Head of caudate nucleus (tissue), 42 donors: ENCODE measurements around the gene NSMCE1.
A peak's percentile ranks its signal among the peaks of the same experiment; 100 is the strongest.

Source experiments
- DNase-seq, 42 donors: peaks; one replicate each; pipeline versions ENCODE4 v3.0.0 to v3.0.0-alpha.2; 2020 to 2021; ENCODE audit warnings: mixed read lengths in 7 of 42
- intact Hi-C: fragments of 100-400 bp; cut with DNase I; formaldehyde crosslinking; loops from one replicate; pipeline ENCODE4 v1.15.0; 2022

Gene NSMCE1

DNA sequence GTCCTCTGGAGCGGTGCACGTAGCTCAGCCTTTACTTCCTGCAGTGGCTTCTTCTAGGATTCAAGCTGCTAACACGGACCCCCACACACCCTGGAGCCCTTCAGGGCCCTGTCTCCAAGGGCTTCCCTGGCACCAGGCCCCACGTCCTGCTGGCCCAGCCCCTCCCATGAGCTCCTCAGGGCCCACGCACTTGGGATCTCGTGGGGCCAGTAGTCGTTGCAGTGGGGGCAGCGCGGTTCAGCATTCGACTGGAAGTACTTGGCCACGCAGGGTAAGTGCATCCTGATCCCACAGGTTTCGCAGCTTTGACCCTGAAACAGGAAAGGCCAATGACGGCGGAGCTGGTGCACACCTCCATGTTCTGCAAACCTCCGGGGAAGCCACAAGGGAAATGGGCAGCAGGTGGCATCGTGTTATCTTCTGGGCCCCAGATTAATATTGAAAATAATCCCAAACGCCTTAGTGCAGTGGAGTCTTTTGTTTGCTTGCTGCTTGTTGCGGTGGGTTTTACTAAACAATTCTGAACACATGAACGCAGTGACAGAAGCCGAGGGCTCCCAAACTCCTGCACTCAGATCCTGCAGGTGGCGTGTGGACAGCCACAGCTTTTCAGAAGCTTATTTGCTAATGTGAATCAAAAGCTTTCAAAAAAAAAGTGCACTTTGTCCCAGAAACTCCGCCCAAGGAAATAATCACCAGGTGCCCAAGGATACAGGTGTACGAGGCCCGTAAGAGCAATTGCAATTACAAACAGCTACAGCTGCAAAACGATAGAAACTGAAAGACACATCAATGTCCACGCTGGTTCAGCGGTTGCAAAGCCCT is 42.8 kb downstream of the NSMCE1 start:
- intact Hi-C loops: no loop called here
- peak in 1 of 42 donors; percentile 14 for DNase-seq

DNA sequence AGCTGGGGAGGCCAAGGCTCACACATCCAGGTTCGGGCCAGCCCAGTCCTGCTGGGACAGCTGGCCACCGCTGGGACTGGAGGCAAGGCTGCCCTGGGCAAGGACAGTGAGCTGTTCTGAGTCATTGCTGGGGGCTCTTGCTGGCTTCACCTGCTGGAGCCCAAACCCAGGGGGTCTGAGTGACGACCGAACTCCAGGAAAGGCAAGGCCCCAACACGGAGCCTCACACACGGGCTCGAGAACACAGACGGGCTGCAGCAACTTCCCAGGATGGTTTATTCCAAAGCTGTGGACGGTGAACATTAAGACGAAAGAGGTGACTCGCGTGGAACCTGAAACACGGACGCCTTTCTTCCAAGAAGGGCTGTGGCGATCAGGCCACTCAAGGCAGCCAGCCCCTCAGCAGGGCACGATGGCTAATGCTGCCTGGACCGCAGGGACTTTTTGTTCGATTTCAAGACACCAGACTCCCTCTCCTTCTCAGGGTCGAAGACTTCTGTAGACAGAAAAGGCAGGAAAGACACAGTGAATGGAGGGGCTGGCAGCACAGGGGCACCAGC is 43.8 kb downstream of the NSMCE1 start:
- intact Hi-C loops: no loop called here
- DNase-seq: peak in 1 of 42 donors; percentile 15

DNA sequence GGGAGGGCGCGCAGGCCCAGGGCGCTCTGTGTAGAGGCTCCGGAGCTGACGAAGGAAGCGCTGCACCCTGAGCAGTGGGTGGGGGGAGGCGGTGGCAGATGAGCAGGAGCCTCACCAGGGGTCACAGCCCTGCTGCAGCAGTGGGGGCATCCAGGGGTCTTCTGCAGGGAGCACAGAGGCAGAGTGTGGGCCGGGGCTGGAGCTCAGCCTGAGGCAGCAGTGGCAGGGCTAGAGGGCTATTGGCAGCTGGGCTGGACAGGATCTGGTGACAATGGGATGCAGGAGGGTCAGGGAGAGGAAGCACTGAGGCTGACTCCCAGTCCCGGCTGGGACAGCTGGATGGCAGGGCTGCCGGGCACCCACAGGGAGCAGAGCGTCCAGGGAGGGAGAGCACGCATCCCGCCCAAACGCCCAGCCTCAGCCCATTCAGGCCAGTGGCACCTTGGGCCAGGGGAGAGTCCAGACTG is 44.3 kb downstream of the NSMCE1 start:
- DNase-seq: no peak
- intact Hi-C loops: no loop called here

DNA sequence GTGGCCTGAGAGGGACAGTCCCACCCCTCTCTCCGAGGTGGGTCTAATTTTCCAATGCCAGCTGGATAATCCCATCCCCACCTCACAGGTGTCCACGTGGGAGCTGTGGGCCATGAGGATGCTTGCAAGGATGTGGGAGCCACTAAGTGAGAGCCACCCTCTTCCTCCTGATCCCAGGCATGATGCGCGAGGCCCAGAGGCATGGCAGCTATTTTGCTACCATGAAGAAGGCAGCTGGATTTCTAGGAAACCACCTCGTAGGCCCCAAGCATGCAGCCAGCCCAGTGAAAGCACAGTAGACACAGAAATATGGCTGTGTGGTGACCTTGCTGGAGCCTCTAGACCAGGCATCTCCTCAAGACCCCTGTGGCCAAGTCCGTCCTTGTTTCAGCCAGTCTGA is 44.9 kb downstream of the NSMCE1 start:
- DNase-seq: no peak
- intact Hi-C loops: no loop called here

DNA sequence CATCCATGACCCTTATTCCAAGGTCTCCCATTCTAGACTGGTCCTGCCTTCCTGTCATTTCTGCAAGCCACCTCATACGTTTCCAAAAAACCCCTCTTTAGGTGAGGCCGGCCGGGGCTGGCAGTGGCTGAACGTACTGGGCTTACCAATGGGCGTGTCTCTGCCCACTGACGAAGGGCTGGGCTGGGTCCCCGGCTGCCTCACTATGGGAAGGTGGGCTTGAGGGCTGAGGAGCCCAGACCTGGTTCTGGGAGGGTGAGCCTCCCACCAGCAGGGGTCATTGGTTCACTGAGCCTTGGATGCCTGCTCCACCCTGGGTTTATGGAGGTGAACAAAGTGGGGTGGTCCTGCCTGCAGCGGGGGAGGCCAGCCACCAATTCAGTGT is 45.4 kb downstream of the NSMCE1 start:
- DNase-seq: no peak
- intact Hi-C loops: no loop called here

DNA sequence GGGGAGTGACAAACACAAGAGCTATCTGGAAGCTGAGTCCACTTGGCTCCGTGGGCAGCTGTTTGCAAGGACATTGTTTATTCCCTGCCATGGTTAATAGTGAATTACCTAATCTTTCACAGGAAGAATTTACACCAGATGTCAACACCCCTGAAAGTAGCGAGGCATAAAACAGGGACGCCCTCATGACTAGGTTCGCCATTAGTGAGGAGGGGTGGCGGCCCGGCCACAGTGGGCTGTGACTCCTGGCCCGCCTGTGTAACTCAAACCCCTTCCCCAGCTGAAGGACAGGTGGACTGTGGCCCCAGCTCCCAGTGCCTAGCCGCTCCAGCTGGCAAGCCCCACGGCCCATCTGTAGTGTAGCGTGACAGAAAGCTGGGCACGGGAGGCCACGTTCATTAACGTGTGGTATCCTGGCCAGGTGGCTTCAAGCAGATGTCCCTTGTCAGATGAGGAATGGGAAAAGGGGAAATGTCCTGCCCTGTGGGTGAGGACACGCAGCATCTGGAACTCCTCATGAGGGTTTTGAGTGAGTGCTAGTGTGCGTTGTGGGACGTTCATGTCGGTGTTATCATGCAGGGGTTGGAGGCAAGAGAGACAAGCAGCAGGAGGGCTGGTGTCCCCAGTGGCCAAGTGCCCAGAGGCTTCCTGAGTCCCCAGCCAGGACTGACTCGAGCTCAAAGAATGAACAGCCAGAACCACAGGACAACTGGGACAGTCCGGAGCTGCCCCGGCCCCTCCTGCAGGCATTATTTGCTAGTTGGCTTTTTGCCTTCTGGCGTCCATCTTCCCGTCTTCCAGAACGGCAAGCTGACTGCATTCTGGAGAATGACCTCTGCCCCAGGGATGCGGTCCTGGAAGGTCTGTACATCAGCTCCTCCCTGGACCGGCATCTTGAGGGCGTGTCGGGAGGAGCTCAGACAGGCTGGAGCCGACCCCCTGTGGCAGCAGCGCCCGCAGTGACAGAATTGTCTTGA is 46.0 kb downstream of the NSMCE1 start:
- intact Hi-C loops: no loop called here
- no peak for DNase-seq

DNA sequence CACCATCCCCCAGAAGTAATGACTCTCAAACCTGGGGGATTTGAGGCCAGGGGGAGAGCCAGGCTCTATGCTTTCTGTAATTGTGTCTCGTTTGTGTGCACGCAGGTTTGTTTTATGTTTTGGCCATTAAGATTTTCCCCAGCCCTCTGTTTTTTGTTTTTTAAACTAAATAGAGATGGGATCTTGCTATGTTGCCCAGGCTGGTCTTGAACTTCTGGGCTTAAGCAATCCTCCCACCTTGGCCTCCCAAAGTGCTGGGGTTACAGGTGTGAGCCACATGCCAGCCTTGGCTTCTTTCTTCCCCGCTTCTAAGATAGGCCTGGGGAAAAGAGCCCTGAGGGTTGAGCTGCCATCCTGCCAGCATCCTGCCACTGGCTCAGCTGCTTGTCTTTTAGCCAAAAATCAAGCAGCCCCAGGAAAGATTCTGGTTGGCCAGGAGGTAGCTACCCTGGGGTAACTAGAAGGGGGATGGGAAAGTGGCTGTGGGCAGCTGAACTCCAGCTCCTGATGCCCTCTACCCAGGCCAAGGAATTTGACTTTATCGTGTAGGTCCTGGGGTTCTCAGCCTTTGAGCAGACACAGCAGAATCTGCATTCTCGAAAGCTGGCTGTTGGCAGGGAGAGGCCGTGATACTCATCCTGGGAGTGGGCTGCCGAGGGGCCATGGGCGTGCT is 46.9 kb downstream of the NSMCE1 start:
- DNase-seq: no peak

DNA sequence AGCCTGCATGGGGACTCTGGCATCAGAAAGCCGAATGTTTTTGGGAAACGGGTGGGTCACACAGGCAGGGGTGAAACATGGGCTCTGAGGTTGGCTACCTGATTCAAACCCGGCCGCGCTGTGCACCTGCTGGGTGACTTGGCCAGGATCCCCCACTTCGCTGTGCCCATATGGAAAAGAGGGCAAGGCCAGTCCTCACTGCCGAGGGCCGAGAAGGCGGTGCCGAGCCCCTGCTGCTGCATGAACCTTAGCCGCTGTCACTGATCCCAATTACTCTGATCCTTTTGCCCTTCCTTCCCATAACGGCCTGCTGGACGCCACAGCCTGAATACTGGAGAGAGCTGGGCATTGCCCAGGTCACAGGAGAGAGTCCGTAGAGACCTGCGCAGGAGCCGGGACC is 47.6 kb downstream of the NSMCE1 start:
- no peak for DNase-seq
- intact Hi-C loops: no loop called here

More for the DNA sequence above, 46.9 kb downstream of the NSMCE1 start:
- intact Hi-C loops: no loop called here

DNA sequence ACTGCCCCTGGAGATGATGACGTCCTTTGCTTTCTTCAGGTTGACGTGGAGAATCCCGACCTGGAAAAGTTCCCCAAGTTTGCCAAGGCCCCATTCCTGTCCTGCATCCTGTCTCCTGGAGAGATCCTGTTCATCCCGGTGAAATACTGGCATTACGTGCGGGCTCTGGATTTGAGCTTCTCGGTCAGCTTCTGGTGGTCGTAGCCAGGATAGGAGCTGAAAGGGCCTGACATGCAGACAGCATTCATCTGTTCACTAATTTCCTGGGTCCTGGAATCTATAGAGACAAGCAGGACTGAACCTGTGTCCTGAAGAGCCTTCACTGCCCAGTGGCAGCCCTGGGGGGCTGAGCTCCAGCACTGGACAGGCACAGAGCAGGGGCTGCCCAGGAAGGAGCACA is 48.0 kb downstream of the NSMCE1 start:
- intact Hi-C loops: no loop called here
- no peak for DNase-seq

DNA sequence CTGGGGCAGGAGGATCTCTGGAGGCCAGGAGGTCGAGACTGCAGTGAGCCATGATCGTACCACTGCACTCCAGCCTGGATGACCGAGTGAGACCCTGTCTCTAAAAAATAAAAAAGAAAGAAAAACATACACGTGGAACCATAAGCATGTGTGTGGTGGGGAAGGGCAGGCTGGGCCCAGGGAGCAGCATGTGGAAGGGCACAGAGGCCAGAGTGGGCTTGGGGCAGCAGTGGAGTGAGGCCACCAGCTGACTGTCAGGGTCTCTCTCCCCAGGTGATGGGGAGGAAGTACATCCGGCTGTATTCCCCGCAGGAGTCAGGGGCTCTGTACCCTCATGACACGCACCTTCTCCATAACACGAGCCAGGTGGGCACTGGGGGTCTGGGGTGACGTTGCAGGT is 48.5 kb downstream of the NSMCE1 start:
- DNase-seq: no peak
- intact Hi-C loops: no loop called here

DNA sequence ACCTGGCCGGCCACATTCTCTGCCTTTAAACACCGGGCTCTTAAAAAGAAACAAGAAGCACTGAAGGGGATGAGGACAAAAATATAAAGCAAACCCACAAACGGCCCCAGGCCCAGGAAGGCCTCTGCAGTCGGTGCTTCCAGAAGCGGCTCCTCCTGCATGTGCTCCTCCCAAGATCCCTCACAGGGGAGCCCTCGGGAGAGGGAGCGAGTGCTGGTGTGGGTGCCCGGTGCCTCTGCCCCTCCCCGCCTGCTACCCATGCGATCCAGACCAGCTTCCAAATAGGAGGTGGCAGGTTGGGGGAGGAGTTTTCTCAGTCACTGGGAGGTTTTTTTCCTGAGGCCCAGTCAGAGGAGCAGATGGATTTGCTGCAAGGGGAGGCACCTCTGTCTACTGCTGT is 49.4 kb downstream of the NSMCE1 start:
- no peak for DNase-seq
- intact Hi-C loops: no loop called here

DNA sequence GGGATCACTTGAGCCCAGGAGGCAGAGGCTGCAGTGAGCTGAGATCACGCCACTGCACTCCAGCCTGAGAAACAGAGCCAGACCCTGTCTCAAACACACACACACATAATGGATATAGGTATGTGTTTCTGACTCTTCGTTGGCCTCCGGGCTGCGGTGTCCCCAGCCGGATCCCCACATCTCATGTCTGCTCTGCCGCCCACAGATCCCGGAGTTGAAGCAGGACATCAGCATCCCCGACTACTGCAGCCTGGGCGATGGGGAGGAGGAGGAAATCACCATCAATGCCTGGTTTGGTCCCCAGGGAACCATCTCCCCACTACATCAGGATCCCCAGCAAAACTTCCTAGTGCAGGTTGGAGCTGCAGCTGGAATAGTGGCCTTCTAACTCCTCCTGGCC is 49.8 kb downstream of the NSMCE1 start:
- DNase-seq: no peak
- intact Hi-C loops: no loop called here

DNA sequence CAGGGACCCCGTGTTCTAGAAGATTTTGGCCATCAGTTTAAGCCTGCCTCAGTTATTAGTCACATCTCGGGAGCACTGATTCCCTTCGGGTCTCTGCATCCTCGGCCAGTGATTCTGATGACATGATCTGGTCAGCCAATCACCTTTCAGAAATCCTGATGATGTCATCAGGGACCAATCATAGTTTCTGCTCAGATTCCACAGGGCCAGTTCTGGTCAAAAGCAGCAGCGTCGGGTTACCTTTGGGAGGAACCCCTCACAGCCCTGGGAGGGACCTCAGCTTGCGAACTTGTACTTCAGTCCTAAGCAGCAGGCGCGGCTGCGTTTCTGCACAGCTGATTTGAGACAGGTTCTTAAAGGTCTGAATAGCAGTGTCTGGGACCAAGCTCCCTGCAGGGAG is 51.3 kb downstream of the NSMCE1 start:
- DNase-seq: peak in 24 of 42 donors; percentile 17 to 81 (median 55)
- intact Hi-C loops: no loop called here

DNA sequence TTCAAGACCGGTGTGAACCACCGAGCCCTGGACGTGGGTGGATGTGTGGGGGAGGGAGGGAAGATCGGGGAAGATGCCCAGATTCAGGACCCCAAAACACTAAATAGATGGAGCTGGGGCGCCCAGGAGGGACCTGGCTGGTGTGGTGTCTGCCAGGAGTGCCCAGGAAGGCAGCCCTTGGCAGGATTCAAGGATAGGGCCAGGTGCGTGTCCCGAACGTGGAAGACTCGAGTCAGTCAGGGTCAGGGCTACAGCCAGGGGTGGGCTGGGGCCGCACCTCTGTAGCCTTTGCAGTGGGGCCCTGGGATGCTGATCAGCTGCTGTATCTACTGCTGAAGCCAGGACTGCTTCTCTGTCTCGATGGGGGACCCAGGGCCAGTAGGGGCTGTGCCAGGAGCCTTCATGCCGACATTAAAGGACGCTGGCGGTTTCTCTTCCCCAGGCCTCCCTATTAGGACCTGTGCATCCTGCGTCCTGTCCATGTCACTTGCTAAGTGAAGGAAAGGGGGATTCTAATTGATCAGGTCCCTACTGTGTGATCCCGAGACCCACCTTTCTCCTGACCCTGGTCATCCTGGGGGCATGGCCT is 52.2 kb downstream of the NSMCE1 start:
- DNase-seq: no peak
- intact Hi-C loops: no loop called here

DNA sequence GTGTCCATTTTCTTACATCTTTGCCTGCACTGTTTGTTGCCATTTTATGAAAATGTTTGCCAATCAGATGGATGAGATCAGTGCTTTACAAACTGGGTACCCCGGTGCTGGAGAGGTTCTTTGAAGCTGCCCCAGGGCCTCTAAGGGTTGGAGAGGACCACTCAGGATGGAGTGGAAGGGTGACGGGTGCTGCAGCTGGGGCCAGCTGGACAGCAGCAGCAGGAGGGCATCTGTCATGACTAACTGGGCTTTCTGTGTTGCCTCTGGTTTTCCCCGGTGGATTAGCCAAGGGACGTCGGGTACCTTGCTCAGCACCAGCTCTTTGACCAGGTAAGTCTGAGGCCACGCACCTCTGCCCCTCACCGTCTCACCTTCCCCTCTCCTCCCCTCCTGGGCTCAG is 52.9 kb downstream of the NSMCE1 start:
- DNase-seq: no peak
- intact Hi-C loops: no loop called here

DNA sequence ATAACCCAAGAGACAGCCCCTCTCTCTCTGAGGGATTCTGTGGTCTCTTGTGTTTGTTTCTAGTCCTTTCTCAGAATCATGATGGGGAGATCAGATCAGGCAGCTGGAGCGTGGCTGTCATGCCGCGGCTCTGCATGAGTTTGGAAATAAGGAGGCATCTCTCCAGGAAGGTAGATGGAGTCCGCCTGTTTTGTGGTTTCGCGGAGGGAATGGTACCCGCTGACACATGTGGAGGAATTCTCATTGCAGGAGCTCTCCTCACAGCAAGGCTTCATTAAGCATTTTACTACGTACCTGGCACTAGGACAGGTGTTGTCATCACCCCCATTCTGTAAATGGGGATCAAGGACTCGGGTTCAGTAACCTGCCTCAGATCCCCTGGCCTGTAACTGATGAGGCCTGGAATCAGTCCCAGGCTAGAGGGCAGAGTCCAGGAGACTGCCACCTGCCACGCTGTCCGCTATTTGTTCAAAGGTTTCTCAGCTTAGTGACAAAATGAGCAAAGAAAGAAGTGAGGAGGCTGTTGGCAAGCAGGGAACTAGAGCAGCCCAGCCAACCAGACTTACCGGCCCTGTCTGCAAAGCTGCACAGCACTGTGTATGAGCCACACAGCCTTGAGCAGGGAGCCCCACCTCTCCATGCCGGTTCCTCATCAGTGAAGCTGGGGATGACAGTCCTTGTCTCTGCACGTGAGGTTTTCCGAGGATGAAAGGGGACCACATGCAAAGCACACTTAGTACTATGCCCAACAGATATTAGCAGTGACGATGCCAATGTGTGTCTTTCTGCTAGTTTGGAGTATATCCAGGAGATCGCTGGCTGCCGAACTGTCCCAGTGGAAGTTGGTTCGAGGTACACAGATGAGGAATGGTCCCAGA is 54.2 kb downstream of the NSMCE1 start:
- DNase-seq: no peak

DNA sequence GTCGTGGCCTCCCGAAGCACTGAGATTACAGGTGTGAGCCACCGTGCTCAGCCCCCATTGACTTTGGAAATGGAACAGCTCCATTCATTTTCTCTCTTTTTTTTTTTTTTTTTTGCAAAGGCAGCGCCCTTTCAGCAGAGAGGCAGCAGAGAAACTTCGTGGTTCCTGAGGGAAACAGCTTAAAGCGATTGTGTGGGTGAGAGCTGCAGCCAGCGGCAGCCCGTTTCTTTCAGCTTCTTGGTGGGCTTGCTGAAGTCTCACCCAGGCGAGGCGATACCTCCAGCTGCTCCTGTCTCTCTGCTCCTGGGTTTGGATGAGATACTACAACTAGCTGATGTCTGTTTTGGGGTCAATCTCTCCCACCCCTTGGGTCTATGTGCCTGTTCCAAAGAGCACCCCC is 57.5 kb downstream of the NSMCE1 start:
- DNase-seq: no peak
- intact Hi-C loops: no loop called here

More for the DNA sequence above, 54.2 kb downstream of the NSMCE1 start:
- intact Hi-C loops: no loop called here

DNA sequence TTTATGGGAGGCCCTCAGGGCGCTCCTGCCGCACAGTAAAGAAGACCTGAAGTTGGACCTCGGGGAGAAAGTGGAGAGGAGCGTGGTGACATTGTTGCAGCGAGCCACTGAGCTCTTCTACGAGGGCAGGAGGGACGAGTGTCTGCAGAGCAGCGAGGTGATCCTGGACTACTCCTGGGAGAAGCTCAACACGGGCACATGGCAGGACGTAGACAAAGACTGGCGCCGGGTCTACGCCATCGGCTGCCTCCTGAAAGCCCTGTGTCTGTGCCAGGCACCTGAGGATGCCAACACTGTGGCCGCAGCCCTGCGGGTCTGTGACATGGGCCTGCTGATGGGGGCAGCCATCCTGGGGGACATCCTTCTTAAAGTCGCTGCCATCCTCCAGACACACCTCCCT is 58.4 kb downstream of the NSMCE1 start:
- intact Hi-C loops: no loop called here
- DNase-seq: no peak
